Measurements from ENCODE around the gene SSRP1. TPM values are rescaled to one million over a fixed set of nuclear protein-coding genes. Genes with fewer than 3 reads are reported as not detected.

Gene SSRP1
- total and polyA plus RNA-seq, 9 of the 15 experiments (the other 6 are each of a cell fraction or from before 2014, with no cell fraction given): 91.1 to 416 (median 245) TPM

DNA sequence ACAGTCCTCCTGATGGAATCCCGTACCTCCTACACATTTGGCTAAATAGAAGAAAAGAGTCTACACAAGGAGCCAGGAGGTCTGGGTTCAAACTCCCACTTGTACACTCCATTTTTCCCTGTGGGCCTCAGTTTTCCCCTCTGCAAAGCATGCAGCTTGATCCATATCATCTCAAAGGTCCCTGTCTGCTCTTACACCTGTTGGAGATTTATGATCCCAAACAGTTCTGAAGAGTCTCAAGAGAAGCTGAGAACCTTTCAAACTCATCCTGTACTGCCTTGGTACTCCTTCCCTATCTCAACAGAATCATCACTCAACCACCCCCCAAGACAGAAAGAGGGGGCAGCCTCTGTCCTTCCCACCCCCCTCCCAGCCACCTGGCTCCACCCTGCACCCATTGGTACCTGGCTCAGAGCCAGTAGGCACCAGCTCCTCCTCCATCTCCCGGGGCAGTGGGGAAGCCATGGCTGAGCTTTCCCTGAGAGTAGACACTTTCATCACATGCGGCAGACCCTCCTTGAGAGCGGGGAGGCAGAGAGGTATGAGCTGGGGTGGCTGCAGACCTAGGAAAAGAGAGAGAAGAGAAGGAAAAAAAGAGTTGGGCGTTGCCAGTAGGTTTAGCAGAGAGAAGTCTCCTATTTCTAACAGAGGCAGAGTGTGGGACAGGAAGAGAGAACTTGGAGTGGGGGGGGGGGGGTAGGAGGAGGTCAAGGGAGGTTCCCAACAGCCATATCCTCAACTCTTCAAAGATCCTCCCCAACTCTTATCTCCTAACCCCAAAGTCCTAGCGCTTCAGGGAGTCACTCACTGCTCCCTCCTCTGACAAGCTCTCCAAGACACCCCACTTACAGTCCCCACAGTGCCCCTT is 14.1 kb downstream of the SSRP1 start (continued):
- TF ChIP-seq, protein P1, sequence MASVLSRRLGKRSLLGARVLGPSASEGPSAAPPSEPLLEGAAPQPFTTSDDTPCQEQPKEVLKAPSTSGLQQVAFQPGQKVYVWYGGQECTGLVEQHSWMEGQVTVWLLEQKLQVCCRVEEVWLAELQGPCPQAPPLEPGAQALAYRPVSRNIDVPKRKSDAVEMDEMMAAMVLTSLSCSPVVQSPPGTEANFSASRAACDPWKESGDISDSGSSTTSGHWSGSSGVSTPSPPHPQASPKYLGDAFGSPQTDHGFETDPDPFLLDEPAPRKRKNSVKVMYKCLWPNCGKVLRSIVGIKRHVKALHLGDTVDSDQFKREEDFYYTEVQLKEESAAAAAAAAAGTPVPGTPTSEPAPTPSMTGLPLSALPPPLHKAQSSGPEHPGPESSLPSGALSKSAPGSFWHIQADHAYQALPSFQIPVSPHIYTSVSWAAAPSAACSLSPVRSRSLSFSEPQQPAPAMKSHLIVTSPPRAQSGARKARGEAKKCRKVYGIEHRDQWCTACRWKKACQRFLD (CRISPR knock-in tag; IDR thresholded peaks at IDR 0.05): 0 out of 2 replicates have a peak, but pooled peaks have one; percentile 38
- TF ChIP-seq SIN3A (IDR thresholded peaks at IDR 0.05; ENCODE audit: borderline replicate concordance in 2 of 2, control insufficient read depth in 1 of 2, low read depth in 2 of 2, low read length in 2 of 2): 0 out of 4 replicates have a peak, but pooled peaks of 1 of the 2 experiments have one; percentile 31
- TF ChIP-seq TRIM28 (IDR thresholded peaks at IDR 0.05): no peak
- TF ChIP-seq ZKSCAN1 (IDR thresholded peaks at IDR 0.05; ENCODE audit: low read depth, low read length): 0 out of 2 replicates have a peak, but pooled peaks have one; percentile 17
- TF ChIP-seq, protein P2, sequence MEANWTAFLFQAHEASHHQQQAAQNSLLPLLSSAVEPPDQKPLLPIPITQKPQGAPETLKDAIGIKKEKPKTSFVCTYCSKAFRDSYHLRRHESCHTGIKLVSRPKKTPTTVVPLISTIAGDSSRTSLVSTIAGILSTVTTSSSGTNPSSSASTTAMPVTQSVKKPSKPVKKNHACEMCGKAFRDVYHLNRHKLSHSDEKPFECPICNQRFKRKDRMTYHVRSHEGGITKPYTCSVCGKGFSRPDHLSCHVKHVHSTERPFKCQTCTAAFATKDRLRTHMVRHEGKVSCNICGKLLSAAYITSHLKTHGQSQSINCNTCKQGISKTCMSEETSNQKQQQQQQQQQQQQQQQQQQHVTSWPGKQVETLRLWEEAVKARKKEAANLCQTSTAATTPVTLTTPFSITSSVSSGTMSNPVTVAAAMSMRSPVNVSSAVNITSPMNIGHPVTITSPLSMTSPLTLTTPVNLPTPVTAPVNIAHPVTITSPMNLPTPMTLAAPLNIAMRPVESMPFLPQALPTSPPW (CRISPR knock-in tag; IDR thresholded peaks at IDR 0.05): peak; percentile 94
- no peak for TF ChIP-seq NUFIP1 (IDR thresholded peaks at IDR 0.05; ENCODE audit: partially characterized antibody)
- no peak for TF ChIP-seq YBX1 (IDR thresholded peaks at IDR 0.05)
- TF ChIP-seq, protein P3, sequence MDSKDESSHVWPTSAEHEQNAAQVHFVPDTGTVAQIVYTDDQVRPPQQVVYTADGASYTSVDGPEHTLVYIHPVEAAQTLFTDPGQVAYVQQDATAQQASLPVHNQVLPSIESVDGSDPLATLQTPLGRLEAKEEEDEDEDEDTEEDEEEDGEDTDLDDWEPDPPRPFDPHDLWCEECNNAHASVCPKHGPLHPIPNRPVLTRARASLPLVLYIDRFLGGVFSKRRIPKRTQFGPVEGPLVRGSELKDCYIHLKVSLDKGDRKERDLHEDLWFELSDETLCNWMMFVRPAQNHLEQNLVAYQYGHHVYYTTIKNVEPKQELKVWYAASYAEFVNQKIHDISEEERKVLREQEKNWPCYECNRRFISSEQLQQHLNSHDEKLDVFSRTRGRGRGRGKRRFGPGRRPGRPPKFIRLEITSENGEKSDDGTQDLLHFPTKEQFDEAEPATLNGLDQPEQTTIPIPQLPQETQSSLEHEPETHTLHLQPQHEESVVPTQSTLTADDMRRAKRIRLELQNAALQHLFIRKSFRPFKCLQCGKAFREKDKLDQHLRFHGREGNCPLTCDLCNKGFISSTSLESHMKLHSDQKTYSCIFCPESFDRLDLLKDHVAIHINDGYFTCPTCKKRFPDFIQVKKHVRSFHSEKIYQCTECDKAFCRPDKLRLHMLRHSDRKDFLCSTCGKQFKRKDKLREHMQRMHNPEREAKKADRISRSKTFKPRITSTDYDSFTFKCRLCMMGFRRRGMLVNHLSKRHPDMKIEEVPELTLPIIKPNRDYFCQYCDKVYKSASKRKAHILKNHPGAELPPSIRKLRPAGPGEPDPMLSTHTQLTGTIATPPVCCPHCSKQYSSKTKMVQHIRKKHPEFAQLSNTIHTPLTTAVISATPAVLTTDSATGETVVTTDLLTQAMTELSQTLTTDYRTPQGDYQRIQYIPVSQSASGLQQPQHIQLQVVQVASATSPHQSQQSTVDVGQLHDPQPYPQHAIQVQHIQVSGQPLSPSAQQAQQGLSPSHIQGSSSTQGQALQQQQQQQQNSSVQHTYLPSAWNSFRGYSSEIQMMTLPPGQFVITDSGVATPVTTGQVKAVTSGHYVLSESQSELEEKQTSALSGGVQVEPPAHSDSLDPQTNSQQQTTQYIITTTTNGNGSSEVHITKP (IDR thresholded peaks at IDR 0.05; ENCODE audit: partially characterized antibody): peak; percentile 74
- no peak for TF ChIP-seq ZNF212 (CRISPR knock-in tag; IDR thresholded peaks at IDR 0.05)
- TF ChIP-seq ZNF445 (CRISPR knock-in tag; IDR thresholded peaks at IDR 0.05; ENCODE audit: low read depth): no peak
- TF ChIP-seq DPF2 (IDR thresholded peaks at IDR 0.05): peak; percentile 69
- TF ChIP-seq NR2C2 (CRISPR knock-in tag; IDR thresholded peaks at IDR 0.05): no peak
- 0 out of 2 replicates have a peak, but pooled peaks have one; percentile 36 for TF ChIP-seq NR2C2 (tag; IDR thresholded peaks at IDR 0.05)
- TF ChIP-seq STAT5A (IDR thresholded peaks at IDR 0.05; ENCODE audit: borderline replicate concordance, low read length): 0 out of 2 replicates have a peak, but pooled peaks have one; percentile 16
- TF ChIP-seq BACH1 (tag; IDR thresholded peaks at IDR 0.05): no peak
- TF ChIP-seq NFIC (IDR thresholded peaks at IDR 0.05): peak; percentile 91
- TF ChIP-seq, protein P4, sequence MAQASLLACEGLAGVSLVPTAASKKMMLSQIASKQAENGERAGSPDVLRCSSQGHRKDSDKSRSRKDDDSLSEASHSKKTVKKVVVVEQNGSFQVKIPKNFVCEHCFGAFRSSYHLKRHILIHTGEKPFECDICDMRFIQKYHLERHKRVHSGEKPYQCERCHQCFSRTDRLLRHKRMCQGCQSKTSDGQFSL (CRISPR knock-in tag; IDR thresholded peaks at IDR 0.05): peak; percentile 90
- TF ChIP-seq, protein P4 (tag; IDR thresholded peaks at IDR 0.05): peak in 1 of 2 experiments; percentile 88; a peak in 2 of 4 replicates
- no peak for TF ChIP-seq DACH1 (IDR thresholded peaks at IDR 0.05; ENCODE audit: partially characterized antibody)
- no peak for TF ChIP-seq NR1H2 (CRISPR knock-in tag; IDR thresholded peaks at IDR 0.05)
- TF ChIP-seq KLF16 (IDR thresholded peaks at IDR 0.05): peak; percentile 70

All from K562 (cell line).